ENCODE data around the gene RALGAPB. TPM values are rescaled to one million over a fixed set of nuclear protein-coding genes. Genes with fewer than 3 reads are reported as not detected.
A peak's percentile ranks its signal among the peaks of the same experiment; 100 is the strongest.

RALGAPB gene
- total RNA-seq, 1 experiment from 2014 or later = 20.0 TPM

DNA sequence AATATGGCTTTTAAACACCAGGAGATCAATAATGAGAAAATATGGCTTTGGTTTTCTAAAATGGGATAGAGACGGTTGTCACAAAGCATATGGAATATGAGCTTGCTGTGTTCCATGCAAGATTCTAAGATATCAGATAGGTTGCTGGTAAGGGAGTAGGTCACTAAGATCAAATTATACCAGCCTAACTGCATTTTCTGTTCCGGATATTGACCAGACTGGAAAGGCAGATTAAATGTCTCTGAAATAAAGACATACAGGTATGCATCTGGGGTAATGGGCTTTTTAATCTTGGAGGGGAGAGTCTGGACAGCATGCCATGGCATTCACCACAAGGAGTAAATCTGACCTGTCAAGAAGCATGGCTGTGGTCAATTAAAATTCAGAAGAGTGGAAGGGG lies 73.1 kb downstream of the RALGAPB start:
- DNase-seq (ENCODE audit: low spot score) = no peak

DNA sequence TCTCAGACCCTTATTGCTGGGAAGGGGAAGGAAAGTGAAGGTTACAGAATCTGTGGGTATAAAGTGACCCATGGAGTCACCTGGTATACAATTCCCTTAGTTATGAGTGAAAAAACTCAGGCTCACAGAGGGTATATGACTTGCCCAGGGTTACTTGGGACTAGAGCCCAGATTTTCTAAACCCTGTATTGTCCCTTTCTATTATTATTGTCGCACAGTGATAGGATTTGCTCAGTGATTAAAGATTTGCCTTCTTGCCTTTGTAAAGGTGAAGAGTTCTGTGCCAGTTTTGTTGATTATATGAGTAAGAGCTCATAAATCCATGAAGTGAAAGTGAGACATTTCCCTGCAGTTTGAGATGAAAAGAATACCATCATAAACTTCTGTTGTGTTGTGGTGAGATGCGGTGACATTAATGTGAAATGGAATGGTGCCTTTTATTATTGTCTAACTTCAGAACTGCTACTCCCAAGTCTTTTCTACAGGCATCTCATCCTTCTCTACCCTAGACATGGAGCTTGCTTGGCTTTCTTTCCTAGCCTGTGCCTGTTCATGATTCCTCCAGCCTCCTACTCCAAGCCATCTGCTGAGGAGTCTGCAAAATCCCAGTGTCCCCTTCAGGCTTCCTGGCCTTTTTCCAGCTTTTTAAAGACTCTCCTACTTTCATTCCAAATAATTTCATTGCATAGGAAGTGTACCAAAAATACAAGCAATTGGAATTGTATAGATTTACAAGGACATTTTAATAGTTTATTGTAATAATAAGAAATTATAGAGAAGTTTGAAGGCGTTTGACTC lies 74.8 kb downstream of the RALGAPB start:
- peak; percentile 65 for DNase-seq (ENCODE audit: low spot score)

DNA sequence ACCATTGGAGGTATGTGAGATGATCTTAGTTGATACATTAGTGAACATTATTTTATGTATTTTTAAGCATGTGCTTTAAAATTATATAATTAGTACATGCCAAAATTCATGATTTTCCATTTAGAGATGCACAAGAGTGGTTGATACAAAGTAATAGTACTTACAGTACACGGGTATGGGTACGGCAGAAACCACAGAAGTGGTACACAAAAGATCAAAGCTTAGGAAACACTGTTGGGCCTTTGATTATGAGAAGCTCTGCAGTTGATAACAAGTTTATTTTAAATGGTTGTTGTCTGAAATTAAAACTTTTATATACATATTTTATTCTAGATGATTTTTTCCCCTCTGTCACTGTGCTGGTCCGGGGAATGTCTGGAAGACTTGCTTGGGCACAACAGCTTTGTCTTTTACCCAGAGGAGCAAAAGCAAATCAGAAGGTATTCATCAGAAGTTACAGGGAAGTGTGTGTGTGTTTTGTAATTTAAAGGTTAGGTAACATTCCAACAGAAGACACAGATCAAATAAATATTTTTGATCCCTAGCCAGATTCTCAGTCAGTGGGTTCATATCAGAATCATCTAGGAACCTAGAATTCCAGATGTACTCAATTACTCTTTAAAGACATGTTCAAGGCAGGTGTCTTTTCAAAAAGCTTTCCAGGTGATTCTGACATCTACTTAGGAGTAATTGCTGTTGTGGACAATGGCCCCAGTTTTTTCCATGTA lies 75.9 kb downstream of the RALGAPB start:
- peak; percentile 50 for DNase-seq (ENCODE audit: low spot score)

DNA sequence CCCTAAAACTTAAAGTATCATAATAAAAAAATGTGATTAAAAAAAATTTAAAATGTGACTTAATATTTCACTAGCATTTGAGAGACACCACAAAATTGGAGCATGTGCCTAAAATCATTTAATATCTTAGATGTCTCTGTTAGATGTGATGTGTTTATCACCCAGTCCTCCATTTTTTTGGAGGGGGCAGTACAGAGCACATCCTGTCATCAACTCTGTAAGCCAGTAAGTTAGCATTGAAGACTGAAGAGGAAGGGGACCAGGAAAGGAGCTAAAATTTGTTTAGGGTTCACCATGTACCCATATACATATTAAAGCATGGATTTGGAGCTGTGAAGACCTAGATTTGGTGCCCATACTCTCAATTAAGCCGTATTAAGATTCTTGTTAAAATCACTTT lies 77.6 kb downstream of the RALGAPB start:
- no peak for DNase-seq (ENCODE audit: low spot score)

DNA sequence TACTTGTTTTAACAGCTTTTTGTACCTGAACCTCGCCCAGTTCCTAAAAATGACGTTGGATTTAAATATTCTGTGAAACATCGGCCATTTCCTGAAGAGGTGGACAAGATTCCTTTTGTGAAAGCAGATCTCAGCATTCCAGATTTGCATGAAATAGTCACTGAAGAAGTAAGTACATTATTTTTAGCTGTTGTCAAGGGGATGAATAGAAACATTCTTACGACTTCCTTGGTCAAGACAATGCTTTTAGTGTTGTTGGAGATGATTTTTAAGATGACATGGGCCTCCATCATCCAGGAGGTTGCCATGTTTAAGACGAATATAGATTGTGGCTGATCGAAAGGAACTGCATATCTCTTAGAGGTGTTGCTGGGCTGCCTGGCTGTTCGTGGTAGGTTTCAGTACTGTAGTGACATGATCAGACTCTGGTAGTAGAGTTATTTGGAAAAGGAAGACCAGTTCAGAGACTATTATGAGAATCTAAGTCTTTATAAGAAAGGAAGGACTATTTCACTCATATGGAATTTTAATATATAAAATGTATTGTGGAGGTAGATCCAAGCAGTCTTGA lies 78.5 kb downstream of the RALGAPB start:
- DNase-seq (ENCODE audit: low spot score) = no peak

DNA sequence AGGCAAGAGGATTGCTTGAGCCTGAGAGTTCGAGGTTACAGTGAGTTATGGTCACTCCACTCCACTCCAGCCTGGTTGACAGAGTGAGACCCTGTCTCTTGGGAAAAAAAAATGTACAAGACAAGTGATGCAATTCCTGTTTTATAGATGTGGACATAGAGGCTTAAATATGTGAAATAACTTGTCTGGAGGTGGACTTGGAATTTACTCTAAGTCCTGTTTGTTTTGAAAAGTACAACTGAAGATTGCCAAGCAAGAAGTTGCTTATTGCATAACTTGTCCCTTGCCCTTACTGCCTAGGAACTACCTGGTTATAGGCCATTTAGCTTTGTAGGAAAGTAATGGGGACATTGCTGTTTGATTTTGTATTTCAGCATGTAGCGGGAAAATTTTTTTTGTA lies 82.3 kb downstream of the RALGAPB start:
- no peak for DNase-seq (ENCODE audit: low spot score)

DNA sequence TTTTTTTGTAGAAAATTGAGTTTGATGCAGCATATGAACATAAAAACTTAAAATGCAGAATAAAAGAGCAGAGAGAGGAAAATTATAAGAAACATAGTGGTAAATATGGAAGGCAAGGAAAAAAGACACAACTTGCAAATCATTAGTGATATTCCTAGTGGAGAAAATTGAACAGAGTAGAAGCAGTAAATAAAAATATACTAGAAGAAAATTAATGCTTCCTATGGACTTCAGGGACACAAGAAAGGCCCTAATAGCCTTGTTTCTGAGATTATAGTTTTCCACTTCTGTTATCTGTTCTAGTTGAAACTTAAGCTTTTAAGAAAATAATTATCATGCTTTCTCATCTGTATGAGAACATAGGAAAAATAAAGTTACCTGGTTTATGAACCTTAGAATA lies 82.8 kb downstream of the RALGAPB start:
- DNase-seq (ENCODE audit: low spot score) = no peak

DNA sequence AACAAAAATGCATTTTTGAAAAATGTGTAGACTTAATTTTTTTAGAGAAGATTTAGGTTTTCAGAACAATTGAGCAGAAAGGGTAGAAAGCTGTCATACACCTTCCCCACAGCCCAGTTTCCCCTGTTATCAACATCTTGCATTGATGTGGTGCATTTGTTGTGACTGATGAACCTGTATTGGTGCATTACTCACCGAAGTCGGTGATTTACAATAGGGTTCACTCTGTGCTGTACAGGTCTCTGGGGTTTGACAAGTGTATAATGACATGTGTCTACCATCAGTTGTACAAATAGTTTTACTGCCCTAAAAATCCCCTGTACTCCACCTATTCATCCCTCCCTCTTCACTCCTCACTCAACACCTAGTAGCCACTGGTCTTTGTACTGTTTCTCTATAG lies 84.5 kb downstream of the RALGAPB start:
- DNase-seq (ENCODE audit: low spot score) = no peak

DNA sequence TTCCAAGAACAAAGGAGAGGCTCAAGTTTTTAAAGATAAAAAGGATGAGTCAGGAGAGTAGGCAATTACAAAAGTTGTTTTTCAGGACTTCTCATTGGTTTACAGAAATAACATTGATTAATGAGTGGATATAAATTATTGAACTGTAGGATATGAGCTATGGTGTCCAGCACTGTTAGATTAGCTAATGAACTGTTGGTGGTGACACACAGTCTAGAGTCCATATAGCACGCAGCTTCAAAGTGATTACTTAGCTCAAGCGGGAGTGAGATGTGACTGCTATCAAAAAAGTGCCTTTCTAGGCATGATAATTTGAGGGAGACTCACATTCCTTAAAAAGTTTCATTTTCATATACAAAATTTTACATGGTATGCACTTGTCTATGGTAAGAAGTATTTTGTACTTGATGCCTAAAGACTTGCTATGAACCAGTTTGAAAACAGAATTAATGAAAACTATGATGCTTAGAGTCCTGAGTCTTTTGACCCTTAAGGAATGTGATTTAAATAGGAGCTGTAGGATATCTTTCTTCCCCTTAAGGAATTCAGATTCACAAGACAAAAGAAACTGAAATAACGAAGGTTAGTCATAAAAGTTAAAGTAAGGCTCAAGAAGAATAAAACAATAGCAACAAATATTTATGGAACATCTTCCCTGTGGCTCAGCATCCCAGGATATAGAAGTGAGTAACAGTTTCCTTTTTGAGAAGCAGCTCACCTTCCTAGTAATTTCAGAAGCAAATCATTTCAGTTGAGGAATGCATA lies 86.1 kb downstream of the RALGAPB start:
- no peak for DNase-seq (ENCODE audit: low spot score)

DNA sequence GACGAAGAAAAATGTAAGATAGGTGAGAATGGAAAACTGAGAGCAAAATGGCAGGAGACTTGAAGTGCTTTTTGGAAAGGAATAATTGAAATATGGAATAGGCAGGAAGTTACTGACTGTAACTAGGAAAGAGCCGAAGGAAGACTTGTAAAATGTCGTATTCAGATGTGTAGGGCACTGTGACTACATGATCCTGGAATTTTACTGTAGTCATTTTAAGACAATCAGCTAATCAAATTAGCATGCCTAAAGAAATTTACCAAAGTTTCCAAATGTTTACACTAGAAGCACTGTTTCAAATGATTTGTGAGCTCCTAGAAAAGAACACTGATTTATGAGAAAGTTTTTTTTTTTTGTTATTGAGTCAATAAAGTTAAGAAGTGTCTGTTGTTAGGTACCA lies 87.1 kb downstream of the RALGAPB start:
- DNase-seq (ENCODE audit: low spot score) = no peak

DNA sequence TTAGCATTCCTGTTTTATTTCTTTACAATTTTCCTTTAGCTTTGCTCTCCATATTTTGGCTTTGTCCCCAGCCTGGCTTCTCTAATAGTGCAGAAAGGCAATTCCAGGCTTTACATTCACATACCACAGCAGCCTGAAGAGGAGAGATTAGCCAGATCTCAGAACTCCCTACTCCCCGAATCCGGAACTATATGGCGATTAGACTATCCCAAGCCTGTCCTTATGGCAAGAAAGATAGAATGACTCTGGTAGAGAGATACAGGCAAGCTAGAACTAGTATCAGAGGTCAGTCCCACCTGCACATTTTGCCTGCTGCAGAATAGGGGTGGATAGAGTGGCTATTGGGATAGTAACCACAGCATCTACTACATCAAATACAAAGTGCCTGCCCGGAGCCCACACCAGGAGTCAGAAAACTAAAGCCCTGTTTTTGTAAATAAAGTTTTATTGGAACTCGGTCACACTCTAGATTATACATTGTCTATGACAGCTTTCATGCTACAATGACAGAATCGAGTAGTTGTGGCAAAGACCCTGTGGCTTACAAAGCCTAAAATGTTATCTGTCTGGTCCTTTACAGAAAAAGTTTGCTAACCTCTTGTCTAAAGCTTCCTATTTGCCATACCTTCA lies 91.3 kb downstream of the RALGAPB start:
- DNase-seq (ENCODE audit: low spot score) = no peak

DNA sequence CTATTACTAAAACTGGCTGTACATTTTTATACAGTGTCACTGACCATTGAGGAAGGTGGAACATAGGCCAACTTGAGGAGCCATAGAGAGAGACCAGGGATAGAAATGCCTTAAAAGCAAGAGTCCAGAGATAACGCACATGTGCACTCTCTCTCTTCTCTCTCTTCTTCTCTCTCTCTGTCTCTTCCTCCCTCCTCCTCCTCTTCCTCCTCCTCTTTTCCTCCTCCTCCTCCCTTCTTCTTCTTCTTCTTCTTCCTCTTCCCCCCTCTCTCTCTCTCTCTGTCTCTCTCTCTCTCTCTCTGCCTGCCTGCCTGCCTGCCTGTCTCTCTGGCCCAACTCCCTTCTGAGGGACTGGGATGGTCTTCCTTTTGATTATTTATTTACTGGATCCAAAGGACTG lies 92.0 kb downstream of the RALGAPB start:
- DNase-seq (ENCODE audit: low spot score) = no peak

DNA sequence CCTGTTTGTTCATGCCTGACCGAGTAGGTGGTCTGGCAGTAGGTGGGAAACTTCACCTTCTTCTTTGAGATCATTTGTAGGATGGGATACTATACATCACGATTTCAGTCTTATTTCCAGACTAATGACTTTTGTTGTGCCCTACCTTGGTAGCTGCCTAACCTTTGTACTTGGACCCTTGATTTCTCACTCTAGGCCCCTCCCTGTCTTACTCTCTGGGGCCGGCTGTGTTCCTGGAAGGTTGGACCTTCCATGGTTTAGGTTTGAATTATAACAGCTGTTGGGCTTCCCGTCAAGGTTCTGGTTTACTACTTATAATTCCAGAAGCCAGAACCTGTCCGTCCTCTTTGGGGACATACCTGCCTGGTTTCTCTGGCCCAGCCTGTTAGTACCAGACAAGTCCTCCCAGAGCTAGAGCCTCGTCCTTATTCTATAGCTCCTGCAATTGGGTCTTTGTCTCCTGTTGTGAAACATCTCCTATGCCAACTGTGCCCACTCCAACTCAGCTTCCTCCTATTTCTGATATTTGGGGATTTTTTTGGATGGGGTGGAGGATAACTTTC lies 93.5 kb downstream of the RALGAPB start:
- no peak for DNase-seq (ENCODE audit: low spot score)

DNA sequence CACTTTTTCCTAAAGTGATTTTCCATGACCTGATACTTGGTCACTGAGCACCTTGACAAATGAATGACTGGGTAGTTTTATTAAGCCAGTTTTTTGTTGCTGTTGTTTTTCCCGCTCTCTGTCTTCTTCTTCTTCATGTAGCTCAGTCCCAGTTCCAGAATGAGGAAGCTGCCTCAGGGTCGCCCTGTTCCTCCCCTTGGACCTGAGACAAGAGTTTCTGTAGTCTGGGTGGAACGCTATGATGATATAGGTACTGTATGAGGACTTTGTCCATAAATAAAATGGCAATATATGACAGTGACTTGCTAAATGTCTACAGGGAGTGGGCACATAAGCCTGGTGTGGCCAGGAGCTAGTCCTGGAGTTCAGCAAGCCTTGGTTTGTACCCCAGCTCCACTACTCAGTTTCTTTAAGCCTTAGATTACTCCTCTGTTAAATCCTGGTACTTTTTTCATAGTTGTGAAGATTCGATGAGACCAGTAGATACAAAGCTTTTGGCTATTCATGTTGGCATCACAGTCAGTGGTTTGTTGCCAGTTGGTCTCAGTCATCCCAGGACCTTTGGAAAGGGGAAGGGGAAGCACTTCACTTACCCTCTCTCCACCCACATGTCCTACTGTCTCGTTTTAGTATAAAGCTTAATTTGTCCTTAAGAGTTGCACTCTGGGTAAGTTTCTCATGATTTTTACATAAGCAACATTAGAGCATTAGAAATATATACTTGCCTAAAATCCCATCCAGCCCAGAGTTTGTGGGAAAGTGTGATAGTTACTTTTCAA lies 97.3 kb downstream of the RALGAPB start:
- DNase-seq (ENCODE audit: low spot score) = no peak

DNA sequence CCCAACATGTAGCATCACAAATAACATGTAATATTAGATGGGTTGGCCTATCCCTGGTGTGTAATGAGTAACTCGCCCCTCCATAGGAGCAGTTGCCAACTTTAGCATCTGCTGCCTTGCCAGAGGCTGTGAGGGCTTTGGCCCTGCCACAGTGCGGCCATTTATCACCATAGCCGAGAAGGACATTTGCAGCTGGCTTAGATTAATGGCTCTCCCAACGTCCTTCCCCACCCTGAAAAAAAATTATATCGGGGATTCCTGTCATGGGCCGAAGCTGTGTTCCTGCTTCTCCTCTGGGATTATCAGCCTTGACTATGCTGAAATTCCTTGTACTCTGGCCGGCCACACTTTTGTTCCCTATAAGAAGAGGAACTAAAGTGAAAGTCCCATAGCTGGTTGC lies 100.8 kb downstream of the RALGAPB start:
- no peak for DNase-seq (ENCODE audit: low spot score)

DNA sequence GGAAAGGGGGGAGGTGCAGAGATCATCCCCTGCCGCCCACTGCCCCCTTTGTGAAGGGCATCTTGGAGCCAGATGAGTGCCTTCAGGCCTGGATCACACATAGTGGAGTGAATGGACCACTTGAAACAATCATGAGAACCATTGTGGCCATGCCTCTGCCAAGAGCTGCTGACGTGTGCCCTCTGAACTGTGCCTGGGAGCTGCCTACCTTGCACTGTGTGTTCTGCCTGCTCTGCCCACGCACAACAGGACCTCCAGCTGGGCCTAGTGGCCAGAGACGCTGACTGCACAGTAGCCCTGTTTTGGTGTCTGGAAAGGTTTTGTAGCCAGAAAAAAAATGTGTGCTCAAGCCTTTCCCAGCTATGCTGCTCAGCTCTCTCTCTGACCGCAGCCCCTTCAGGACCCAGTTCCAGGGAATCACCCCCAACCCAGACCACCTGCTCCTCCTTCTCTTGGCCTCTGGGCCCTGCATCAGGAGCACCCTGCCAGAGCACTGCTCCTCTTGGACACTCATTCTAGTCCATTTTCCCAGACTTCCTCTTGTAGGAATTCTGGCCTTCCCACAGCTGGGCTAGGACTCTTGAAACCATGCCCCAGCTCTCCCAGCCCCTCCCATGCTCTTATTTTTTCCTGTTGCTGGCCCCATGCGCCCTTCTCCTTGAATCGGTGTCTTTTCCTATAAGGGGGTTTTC lies 106.7 kb downstream of the RALGAPB start:
- no peak for DNase-seq (ENCODE audit: low spot score)

DNA sequence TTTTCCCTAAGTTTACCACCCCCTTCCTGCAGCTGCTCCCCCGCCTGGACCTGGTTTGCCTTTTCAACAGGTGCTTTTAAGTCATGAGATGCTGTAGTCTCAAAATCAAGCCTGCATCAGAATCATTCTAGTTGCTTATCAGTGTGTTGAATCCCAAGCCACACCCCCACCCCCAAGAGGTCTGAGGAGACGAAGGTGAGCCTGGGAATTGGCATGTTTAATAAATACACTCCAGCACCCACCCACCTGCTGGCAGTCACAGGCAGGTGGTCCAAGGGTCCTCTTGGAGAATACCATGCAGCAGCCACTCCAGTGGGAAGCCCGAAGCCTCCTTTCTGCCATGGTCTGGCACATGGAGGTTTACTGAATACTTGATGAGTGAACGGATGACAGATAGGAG lies 107.3 kb downstream of the RALGAPB start:
- DNase-seq (ENCODE audit: low spot score) = no peak

DNA sequence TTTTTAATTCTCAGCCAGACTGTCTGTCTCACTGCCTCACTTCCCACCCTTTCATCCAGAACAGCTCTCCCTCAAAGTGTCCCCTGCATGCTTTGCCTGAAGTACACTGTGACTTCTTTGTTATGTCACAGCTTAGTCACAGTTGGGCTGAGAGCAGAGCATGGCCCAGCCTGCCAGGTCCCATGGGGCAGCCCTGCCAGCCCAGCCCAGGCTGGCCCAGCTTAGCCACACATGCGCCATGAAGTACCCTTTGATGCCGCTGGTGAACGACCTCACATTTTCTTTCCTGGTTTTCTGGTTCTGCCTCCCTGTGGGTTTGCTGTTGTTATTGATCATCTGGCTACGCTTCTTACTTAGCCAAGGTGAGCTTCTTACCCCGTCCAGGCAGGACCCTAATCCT lies 108.4 kb downstream of the RALGAPB start, which contains the start of gene ADIG:
TSS of gene ADIG (plus strand) at position 185 of the 400 bp plus-strand sequence. CDS start at position 239, 54 bp downstream.
- DNase-seq (ENCODE audit: low spot score) = no peak

DNA sequence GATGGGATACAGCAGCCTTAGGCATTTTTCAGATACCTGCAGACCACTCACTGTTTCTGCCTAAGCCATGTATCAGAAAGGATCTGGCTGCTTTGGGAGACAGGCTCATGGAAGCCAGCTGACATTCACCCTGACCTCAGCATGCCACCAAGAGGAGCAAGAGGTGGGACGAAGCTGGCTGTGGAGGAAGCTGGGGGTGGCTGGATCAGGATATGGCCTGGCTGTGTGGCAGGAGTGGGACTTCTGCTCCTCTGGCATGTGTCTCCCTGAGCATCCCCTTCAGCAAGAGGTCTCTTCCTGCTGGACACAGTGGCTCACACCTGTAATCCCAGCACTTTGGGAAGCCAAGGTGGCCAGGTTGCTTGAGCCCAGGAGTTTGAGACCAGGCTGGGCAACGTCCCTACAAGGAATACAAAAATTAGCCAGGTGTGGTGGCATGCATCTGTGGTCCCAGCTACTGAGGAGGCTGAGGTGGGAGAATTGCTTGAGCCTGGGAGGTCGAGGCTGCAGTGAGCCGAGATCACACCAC lies 109.3 kb downstream of the RALGAPB start:
- no peak for DNase-seq (ENCODE audit: low spot score)
